SU-DHL-6 (cell line): ENCODE data around the gene NELFE.

Experiments used
- CTCF ChIP-seq: fragments of 200-600 bp; sonication (generic); IDR thresholded peaks from one replicate; pipeline ENCODE4 v1.5.1; 2017; ENCODE audit warnings: antibody characterized with exemption, mild to moderate bottlenecking, low read length, moderate library complexity; ENCODE audit not compliant: insufficient read depth, poor library complexity, severe bottlenecking
- EZH2phosphoT487 ChIP-seq: fragments of 200-600 bp; sonication (generic), shearing (Covaris generic); conservative IDR thresholded peaks from 2 replicates; pipeline ENCODE4 v1.6.1; 2018; ENCODE audit warnings: mild to moderate bottlenecking, antibody characterized with exemption, low read length, moderate library complexity, mixed read lengths

- TF ChIP-seq CTCF = no peak
- no peak for TF ChIP-seq EZH2phosphoT487
These were observed 54.8 kb downstream of the NELFE start for GRCh38 chr6:31903957-31904356.
